GM18505 (cell line): ENCODE results near the gene ZNF282.

Experiments
- ATAC-seq: cut with Tn5 transposase; IDR thresholded peaks from one replicate; pipeline ENCODE4 v1.9.1; 2021; ENCODE audit not compliant: unreplicated experiment
- POLR2A ChIP-seq: IDR thresholded peaks from 4 replicates; pipeline ENCODE4 v1.6.1; 2011; ENCODE audit warnings: borderline replicate concordance; ENCODE audit not compliant: insufficient read depth, insufficient read length; ENCODE audit errors: extremely low read depth

ZNF282 gene

GRCh38 chr7:149198161-149198816 is 2.9 kb downstream of the ZNF282 start:
- TF ChIP-seq POLR2A, result no peak
- no peak for ATAC-seq

- no peak for ATAC-seq
- TF ChIP-seq POLR2A, result no peak
Observed at GRCh38 chr7:149199234-149199995, 4.1 kb downstream of the ZNF282 start.

DNA sequence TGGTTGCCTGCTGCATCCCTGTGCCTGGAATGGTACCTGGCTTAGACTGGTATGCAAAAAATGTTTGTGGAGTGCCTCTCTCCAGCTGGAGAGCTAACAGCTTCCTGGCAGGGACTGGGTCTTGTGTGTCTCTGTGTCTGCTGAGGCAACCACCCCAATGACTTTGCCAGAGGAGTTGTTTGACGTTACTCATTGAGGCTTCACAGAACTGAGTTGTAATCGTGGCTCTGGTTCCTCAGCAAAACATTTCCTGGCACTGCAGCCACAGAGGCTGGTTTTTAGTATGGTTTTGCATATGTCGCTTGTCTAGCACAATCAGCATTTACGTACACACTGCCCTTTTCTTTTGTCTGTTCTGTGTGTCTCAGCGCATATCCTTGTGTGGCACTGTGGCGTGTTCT is 7.5 kb downstream of the ZNF282 start:
- no peak for ATAC-seq
- no peak for TF ChIP-seq POLR2A

- ATAC-seq, result no peak
Observed at GRCh38 chr7:149205690-149206381, 10.5 kb downstream of the ZNF282 start.

DNA sequence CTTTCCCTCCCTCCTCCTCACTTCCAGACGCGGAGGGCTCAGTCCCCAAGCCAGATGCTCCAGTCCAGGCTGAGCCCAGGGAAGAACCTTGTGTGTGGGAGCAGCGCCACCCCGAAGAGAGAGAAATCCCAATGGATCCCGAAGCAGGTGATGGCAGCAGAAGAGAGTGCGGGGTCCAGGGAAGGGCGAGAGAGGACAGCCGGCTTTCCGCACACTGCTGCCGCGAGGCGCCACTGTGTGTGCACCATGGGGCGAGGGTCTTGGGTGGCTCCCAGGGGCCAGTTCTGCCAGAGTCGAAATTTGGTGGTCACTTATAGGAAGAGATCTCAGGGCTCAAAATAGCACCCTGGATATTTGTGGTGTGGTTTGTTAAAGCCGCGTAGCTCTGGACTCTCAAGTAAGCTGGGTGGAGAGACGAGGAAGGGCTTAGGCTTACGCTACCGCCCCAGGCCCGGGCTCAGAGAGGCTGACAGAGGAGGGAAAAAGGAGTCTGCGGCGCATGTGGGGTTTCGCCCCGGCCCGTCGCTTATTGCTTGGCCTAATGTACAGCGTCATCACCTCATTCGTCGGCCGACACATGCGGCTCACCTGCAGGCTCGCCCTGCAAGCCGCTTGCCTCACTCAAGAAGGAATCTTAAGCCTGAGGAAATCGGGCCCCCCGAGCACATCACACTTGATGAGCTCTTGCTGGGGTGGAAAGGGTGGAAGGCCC is 12.1 kb downstream of the ZNF282 start:
- no peak for TF ChIP-seq POLR2A
- ATAC-seq, result no peak

More at GRCh38 chr7:149205690-149206381, 10.5 kb downstream of the ZNF282 start:
- no peak for TF ChIP-seq POLR2A

DNA sequence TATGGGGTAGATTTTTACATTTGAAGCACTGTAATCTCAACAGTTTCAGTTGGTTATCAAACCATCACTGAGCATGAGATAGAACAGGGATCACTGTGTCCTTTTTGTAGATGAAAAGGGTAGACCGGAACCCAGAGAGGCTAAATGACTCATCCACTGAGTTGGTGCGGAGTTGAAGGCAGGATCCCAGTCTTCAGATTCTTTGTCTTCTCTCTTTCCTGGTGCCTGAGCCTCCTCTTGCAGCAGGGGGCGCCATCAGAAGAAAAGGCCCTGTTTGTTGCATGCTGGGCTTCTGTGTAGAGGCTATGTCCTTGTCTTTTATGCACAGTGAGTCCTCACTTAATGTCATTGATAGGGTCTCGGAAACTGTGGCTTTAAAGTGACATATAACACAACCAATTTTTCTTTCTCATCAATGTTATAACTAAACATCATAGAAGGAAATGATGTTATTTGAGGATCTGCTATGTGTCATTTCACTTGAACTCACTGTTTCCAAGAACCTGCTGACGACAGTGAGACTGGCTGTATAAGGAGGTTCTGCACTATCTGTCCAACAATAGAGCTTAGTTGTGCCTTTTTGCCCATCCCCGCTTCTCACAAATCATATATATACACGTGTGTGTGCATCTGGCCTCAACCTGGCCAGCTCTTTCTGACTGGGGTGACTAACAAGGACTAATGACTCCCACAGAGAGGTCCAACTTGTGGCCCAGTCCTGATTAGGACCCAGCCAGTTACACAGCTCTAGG is 14.3 kb downstream of the ZNF282 start:
- ATAC-seq, result no peak
- no peak for TF ChIP-seq POLR2A

- ATAC-seq, result no peak
- TF ChIP-seq POLR2A, result no peak
Observed at GRCh38 chr7:149210551-149210950, 15.2 kb downstream of the ZNF282 start.

- no peak for ATAC-seq
- no peak for TF ChIP-seq POLR2A
Observed at GRCh38 chr7:149214020-149214720, 18.8 kb downstream of the ZNF282 start.

DNA sequence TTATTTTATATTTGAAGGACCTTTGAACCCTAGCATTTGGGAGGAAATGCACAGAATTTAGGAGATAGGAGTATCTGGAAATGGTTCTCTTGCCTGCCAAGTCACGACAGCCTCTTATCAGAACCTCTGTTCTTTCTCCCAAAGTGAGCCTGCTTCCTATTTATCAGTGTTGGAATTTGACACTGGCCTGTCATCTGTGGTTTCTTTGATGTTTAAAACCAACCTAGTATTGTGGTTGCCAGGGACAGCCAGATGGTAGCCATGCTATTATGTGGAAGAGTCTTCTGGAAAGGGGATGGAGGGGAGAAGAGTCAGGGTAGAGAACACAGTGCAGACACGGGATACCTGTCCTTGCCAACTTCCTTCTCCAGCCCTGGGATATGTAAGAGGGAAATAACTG is 21.1 kb downstream of the ZNF282 start:
- ATAC-seq, result no peak
- TF ChIP-seq POLR2A, result no peak

- no peak for ATAC-seq
- no peak for TF ChIP-seq POLR2A
Observed at GRCh38 chr7:149217570-149217969, 22.2 kb downstream of the ZNF282 start.

- TF ChIP-seq POLR2A, result no peak
- no peak for ATAC-seq
Observed at GRCh38 chr7:149218469-149219420, 23.4 kb downstream of the ZNF282 start.
